ENCODE results near the gene H2AZ2. TPM values are rescaled to one million over a fixed set of nuclear protein-coding genes. Genes with fewer than 3 reads are reported as not detected.
"Not testable (repeated sequence)": the region's sequence is repeated elsewhere in the genome, so short reads cannot be mapped to it uniquely, and the experiment has no call there.

H2AZ2 gene
- total RNA-seq, 1 experiment from 2014 or later = 572 TPM

DNA sequence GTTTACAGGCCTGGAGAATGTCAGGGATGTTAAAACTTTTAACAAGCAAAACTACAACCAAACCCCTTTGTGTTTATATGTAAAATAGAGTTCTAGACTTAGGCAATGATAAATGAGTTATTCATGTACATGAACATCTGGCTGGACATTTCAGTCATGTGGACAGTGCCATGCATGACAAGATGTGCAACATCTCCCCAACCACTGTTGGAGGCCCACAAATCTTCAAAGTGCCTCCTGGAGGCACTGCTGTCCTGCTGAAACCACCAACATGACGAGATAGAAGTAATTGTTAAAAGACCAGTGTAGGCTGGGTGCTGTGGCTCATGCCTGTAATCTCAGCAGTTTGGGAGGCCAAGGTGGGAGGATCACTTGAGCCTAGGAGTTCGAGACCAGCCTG lies 33.0 kb downstream of the H2AZ2 start:
- no peak for DNase-seq (ENCODE audit: low spot score)

DNA sequence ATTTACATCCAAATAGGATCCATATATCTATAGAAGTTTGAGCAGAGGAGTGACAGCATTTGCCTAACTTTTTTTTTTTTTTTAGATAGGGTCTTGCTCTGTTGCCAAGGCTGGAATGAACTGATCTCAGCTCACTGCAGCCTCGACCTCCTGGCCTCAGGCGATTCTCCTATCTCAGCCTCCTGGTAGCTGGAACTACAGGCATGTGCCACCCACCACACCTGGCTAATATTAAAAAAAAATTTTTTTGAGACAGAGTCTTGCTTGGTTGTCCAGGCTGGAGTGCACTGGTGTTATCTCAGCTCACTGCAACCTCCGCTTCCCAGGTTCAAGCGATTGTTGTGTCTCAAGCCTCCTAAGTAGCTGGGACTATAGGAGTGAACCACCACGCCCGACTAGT lies 36.3 kb downstream of the H2AZ2 start:
- DNase-seq (ENCODE audit: low spot score) = no peak

DNA sequence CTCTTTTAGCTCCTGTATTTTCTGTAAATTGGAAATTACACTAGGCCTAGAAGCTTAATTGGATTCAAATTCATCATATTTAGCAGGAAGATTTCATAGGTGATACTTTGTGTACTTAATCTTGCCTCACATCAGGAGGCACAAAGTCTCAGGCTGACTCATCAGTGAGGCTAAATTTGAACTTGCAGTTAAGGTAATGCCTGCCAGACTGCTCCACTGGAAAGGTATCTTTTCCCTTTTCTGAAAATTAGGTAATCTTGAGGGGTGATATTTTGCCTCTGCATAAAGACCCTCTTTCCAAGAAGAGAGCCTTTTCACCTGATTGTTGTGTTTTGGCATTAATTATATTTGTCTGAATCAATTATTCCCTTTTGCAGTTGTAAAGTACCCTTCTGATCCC lies 36.8 kb downstream of the H2AZ2 start:
- peak; percentile 49 for DNase-seq (ENCODE audit: low spot score)

DNA sequence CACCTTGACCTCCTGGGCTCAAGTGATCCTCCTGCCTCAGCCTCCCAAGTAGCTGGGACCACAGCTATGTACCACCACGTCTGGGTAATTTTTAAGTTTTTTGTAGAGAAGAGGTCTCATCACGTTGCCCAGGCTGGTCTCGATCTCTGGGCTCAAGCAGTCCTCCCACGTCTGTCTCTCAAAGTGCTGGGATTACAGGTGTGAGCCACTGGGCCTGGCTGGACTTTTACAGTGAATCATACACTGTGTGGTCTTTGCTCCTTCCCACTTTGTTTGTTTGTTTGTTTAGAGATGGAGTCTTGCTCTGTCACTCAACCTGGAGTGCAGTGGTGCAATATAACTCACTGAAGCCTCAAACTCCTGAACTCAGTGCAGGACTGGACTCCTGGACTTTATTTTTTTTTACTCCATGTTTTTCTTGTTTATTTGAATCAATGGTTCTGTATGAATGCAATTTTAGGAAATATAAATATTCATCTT lies 38.9 kb downstream of the H2AZ2 start:
- DNase-seq (ENCODE audit: low spot score) = no peak

DNA sequence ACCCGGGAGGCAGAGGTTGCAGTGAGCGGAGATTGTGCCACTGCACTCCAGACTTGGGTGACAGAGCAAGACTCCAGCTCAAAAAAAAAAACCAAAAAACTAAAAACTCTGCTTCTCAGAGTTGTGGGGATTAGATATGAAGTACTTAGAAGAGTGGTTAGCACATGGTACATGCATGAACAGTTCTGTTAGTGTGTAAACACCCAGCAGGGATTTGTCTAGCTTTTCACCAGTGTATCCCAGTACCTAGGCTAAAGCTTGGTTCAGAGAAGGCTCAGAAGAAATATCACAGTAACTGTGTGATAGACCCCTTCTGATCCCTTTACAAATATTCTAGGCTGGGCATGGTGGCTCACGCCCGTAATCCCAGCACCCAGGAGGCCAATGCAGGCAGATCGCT lies 41.9 kb downstream of the H2AZ2 start:
- no peak for DNase-seq (ENCODE audit: low spot score)

DNA sequence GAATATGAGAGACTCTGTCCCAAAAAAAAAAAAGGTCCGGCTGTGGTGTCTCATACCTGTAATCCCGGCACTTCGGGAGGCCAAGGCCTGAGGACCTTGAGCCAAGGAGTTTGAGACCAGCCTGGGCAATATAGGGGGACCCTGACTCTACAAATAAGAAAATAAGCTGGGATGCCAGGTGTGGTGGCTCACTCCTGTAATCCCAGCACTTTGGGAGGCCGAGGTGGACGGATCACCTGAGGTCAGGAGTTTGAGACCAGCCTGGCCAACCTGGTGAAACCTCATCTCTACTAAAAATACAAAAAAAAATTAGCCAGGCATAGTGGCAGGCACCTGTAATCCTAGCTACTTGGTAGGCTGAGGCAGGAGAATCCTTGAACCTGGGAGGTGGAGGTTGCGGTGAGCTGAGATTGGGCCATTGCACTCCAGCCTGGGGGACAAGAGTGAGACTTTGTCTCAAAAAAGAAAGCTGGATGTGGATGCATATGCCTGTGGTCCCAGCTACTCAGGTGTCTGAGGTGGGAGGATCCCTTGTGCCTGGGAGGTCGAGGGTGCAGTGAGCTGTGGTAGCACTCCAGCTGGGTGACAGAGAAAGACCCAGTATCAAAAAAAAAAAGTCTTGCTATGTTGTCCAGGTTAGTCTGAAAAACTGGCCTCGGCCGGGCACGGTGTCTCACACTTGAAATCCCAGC lies 43.9 kb downstream of the H2AZ2 start:
- not testable (repeated sequence) for DNase-seq (ENCODE audit: low spot score)

DNA sequence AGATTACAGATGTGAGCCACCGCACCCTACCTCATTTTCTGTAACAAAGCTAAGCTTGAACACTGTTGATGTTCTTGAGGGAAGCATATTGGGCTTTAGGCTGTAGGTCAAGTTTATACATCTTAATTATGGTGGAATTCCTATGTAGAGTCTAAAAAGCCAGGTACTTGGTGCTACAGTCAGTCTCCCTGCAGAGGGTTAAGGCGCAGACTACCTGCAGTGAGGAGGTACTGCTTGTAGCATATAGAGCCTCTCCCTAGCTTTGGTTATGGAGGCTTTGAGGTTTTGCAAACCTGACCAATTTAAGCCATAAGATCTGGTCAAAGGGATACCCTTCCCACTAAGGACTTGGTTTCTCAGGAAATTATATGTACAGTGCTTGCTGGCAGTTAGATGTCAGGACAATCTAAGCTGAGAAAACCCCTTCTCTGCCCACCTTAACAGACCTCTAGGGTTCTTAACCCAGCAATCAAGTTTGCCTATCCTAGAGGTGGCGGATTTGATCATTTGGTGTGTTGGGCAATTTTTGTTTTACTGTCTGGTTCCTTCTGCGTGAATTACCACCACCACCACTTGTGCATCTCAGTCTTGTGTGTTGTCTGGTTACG lies 45.4 kb downstream of the H2AZ2 start:
- DNase-seq (ENCODE audit: low spot score) = no peak

DNA sequence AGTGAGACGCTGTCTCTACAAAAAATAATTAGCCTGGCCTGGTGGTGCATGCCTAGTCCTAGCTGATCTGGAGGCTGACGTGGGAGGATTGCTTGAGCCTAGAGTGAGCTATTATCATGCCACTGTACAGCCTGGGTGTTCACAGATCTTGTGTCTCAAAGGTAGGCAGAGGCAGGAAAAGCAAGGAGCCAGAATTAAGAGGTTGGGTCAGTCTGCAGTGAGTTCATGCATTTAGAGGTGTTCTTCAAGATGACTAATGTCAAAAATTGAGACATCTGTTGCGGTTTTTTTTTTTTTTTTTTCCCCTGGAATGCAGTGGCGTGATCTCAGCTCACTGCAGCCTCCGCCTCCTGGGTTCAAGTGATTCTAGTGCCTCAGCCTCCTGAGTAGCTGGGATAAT lies 46.0 kb downstream of the H2AZ2 start:
- DNase-seq (ENCODE audit: low spot score) = peak; percentile 48

DNA sequence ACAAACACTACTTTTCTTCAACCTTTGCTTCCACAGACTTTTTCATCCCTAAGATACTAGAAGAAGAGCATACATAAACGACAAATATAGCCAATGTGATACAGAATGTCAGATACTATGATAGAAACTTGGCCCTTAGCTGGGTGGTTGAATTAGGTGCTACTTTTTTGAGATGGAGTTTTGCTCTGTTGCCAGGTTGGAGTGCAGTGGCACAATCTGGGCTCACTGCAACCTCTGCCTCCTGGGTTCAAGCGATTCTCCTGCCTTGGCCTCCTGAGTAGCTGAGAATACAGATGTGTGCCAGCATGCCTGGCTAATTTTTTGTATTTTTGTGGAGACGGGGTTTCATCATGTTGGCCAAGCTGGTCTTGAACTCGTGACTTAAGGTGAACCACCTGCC lies 47.9 kb downstream of the H2AZ2 start:
- DNase-seq (ENCODE audit: low spot score) = no peak

DNA sequence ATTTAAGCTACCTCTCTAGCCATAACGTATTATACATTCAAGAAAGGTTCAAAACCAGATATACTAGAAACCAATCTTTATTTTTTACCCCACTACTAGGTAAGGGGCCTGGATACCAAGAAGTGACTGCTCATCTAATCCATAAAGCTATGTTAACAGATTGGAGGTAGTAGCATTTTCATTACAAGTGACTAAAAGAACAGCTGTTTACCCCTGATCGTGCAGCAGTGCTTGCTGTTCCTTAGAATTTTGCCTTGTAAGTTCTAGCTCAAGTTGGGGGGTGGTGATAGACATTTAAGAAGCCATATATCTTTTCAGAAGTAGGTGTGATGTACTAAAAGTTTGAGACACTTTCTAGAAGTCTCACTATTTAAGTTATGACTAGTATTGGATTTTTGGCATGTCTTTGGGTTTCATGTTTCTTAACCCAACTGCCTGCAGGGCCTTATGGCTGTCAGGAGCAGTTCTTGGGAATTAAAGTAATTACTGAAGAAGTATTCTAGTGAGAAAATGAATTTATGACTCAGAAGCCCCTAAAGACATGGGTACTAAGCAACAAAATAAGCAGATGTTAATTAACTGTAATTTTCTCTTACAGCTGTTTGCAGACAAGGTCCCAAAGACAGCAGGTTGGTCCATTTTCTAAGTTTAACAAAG lies 49.1 kb downstream of the H2AZ2 start:
- no peak for DNase-seq (ENCODE audit: low spot score)

DNA sequence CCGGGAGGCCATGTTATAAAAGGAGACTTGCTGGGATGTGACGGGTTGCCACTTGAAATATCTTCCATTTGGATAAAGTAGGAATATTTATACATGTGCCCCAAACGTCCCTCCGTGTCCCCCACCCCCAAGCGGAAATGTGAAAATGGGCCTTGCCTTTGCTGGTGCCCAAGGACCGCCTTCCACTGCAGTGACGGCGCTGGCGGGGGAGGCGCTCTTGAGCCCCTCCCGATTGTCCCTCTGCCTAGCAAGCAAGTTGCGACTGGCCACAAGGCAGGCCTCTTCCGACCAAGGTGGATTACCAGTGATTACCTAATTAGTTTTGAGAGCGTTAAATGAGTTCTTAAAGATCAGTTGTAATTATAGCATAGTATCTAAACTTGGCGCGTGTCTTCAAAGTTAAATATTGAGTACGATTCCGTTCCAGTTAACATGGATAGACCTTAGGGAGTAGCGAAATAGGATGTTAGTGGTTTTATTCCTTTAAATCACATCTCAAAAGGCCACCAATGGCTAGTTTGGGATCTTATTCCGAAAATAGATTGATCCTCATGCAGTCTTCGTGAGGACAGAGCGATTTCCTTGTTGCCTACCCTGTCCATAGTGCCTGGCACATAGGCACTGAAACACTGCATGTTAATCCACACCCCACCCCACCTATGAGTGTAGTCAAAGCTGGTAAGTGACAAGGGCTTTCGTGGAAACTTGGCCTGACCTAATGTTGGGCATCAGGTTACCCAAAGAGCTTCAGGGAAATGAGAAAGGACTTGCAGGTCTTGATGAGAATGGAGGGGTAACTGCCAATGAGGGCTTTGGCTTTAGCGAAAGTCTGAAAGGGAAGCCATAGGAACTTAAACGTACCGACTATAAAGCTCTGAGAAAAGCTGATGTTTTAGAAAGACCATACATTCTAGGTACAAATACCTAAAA lies 50.3 kb downstream of the H2AZ2 start:
- peak; percentile 88 for DNase-seq (ENCODE audit: low spot score)

DNA sequence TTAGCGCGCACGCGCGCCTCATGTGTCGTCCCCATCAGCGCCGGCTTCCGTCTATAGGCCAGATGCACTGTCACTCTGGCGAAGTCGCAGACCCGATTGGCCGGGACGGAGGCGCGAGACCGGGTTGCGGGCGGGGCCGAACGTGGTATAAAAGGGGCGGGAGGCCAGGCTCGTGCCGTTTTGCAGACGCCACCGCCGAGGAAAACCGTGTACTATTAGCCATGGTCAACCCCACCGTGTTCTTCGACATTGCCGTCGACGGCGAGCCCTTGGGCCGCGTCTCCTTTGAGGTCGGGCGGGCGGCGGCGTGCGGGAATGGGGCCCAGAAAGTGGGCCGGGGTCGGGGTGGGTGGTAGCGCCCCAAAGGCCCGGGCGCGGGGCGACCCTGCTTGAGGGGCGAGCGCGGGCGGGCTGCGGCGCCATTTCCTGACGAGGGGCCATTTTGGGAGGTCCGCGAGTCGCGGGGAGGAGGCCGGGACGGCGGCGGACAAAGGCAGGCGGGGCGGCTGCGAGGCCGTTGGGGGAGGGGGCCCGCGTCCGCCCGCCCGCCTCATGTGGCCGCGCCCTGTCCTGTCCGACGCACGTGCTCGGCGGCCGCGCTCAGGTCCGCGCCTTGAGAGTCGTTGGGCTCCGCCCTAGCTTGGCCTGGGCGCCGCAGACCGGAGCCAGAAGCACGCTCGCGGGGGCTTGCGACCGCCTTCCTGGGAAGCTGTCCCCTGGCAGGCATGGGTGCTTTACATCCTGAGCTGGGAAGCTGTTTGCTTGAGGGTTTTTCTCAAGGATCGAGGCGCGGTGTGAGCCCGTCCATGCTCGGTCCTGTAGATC lies 51.2 kb downstream of the H2AZ2 start, which contains the start of gene PPIA:
Gene PPIA, plus strand, starts transcription at position 178 of the 825 bp plus-strand sequence. Its CDS starts 44 bp downstream, at position 222.
- DNase-seq (ENCODE audit: low spot score) = peak; percentile 94

DNA sequence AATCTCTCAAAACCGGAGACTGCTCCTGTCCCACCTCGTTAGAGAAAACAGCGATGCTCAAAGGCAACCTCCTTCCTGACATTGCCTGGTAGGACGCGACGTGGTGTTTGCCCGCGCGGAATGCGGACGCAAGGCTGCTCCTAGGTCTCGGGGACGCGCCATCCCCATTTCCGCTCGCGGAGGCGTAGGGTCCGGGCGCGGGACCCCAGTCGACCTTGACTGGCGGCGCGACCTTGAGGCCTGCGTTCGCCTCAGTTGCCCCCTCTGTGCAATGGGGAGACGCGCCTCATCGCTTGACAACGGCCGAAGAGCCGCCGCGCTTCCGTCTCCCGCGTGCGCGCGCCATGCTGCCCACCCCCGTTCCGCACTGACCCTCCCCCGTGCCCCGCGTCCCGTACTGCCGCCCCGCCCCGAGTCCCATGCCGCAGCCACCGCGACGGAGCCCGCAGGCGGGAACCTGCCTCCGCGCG lies 51.8 kb downstream of the H2AZ2 start:
- peak; percentile 66 for DNase-seq (ENCODE audit: low spot score)

DNA sequence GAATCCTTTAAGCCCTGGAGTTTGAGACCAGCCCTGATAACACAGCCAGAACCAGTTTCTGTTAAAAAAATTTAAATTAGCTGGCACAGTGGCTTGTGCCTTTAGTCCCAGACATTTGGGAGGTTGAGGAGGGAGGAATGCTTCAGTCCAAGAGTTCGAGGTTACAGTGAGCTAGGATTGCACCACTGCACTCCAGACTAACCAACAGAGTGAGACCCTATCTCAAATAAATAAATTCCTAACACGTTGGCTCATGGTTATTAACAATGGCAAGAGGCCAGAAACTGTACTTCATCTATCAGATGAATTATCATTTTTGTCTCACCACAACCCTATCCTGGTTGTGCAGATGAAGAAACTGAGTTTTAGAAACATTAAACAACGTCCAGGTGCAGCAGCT lies 53.6 kb downstream of the H2AZ2 start:
- no peak for DNase-seq (ENCODE audit: low spot score)

DNA sequence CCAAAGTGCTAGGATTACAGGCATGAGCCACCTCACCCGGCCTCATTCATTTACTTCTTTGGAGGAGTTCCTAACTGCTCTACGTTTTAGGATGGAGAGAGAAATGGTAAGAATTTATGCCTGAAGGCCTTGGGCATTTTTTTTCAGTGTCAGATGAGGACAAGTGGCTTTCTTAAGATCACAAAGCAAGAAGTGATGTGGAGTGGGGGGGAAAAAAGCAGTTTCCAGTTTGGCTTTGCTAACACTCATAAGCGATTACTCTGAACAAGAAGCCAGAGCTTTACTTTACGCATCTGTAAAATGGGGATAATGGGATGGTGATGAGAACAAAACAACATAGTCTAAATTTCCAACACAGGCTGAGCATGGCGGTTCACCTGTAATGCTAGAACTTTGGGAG lies 54.0 kb downstream of the H2AZ2 start:
- DNase-seq (ENCODE audit: low spot score) = no peak

DNA sequence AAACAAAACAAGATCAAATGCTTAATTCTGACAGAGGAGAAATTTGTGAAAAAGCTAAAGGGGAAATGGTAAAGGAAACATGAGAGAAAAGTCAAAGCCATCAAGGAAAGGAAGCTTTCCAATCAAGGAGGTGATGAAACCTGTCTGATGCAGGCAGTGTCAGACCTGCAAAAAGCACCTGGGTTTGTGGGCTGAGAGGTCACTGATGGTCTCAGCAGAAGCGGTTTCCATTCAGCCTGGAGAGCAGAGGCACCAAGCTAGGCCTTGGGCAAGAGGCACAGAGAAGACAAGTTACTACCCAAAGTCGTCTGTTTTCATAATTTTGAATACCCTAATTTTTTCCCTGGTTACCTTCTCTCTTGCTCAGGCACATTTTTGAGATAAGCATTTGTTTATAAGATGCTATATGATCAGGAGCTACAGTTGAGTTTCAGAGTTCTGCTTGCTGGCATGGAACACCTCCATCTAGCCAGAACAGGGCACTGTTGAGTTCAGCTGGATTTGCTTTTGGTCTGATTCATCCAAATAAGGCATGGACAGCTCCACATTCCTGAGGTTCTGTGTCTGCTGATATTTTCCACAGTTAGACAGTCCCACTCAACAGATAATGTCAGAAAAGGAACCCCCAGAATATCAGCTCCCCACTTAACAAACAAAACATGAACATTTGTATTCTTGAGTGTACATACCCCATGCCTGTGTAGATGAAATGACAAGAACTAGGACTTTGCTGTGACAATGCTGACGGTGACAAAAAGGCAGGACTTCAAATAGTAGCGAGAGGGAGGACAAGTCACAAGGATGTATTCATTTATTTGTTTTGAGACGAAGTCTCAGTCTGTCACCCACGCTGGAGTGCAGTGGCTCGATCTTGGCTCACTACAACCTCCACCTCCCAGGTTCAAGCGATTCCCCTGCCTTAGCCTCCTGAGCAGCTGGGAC lies 56.3 kb downstream of the H2AZ2 start:
- peak; percentile 57 for DNase-seq (ENCODE audit: low spot score)

DNA sequence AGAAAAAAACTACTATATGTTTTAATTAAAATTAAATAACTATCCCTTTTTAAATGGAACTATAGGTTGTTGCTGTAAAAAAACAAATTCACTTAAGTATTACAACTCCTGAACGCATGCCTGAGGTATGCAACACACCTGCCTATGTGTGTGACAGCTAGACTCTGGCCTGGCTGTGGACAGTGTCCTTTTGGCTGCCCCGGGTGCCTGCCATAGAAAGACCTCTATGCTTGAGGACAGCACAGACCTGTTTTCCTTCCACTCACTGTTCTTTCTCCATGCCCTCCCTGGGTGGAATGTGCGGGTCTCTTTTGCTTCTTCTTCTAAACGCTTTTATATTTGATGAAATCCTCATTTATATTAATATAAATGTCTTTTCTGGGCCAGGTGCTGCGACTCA lies 57.9 kb downstream of the H2AZ2 start:
- DNase-seq (ENCODE audit: low spot score) = no peak

DNA sequence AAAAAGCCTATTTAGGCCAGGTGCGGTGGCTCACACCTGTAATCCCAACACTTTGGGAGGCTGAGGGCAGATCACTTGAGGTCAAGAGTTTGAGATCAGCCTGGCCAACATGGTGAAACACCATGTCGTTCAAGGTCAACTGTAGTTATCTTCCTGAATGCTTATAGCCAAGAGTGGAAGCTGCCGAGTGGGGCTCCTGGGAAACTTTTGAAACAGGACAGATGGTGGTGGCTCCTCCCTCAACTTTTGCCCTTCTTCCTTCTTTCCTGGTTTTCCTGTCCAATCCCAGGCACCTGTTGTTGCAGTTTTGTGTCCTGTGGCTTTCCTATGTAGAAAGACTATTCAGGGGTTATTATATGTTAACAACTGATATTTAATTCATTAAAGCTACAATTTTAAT lies 60.1 kb downstream of the H2AZ2 start:
- DNase-seq (ENCODE audit: low spot score) = no peak

DNA sequence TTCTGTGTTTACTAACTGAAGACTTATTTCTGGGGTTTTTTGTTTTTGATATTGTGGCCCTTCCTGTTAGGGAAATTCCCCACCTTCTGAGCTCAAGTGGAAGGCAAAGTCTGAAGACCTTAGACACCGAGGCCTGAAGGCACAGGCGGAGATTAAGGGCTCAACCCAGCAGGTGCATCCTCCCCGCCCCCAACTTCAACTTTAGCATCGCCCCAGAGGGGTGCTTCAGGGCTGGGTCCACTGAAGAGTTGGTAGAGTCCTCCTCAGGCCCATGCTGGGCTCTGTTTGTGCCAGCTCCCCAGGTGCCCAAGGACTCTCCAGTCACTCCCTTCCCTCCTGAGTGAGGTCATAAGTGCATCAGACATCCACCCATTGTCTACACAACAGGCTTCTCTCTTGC lies 60.8 kb downstream of the H2AZ2 start:
- no peak for DNase-seq (ENCODE audit: low spot score)

DNA sequence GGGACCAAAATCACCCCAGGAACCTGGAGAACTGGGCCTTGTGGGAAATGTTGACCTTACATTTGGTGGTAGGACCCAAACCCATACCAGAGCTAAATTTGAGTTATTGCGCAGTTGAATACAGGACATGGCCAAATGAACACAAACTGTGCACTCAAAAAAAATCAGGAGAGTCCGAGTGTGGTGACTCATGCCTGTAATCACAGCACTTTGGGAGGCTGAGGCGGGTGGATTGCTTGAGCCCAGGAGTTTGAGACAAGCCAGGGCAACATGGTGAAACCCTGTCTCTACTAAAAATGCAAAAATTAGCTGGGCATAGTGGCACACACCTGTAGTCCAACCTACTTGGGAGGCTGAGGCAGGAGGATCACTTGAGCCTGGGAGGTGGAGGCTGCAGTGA lies 62.7 kb downstream of the H2AZ2 start:
- not testable (repeated sequence) for DNase-seq (ENCODE audit: low spot score)
